Right lung (tissue), 5 donors: Measurements from ENCODE around the gene CADPS2. TPM values are rescaled to one million over a fixed set of nuclear protein-coding genes. Genes with fewer than 3 reads are reported as not detected.

ENCODE experiments used
- DNase-seq, 2 donors: peaks; one replicate each; pipeline ENCODE4 v3.0.0-alpha.2; 2013
- polyA plus RNA-seq, 5 donors: library from polyadenylated mRNA; unstranded; fragments of 120-200 nt; gene quantifications; one replicate each; pipeline versions ENCODE4 v1.2.1 to v1.2.3, GENCODE V29; 2013; ENCODE audit warnings: inconsistent platforms in 1 of 5, low replicate concordance in 1 of 5; ENCODE audit not compliant: insufficient read length in 5 of 5, insufficient read depth in 1 of 5

CADPS2 gene
- polyA plus RNA-seq, 5 donors = 53.5 to 79.9 (median 73.9) TPM

DNA sequence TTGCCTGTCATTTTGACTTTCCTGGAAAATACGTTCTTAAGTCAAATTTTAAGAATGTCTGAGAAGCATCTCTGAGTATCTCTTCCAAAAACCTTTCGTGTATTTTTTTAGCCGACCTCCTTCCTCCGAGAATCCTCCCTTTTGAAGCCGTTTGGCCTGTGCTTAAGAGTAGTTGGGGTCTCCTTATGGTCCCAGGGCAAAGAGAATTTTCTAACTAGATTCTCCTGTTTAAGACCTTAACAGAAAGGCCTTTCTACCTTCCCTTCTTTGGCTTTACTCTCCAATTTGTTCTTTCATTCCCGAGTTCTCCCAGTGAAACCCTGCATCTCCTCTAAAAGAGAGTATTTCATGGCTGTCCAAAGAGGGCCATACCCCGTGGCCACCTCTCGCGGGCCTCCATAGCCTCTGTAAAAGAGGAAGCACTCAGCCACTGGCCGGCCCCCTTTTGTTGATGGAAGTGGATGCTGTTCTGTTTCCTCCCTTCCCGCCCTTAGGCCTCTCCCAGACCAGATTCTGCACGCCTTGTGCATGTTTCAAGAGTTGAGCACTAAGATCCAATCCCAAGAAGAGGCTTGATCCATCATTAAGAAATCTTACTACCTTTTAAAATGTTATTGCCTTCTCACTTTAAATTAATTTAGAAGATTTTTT, 575.1 kb downstream of the CADPS2 start:
- no peak for DNase-seq

DNA sequence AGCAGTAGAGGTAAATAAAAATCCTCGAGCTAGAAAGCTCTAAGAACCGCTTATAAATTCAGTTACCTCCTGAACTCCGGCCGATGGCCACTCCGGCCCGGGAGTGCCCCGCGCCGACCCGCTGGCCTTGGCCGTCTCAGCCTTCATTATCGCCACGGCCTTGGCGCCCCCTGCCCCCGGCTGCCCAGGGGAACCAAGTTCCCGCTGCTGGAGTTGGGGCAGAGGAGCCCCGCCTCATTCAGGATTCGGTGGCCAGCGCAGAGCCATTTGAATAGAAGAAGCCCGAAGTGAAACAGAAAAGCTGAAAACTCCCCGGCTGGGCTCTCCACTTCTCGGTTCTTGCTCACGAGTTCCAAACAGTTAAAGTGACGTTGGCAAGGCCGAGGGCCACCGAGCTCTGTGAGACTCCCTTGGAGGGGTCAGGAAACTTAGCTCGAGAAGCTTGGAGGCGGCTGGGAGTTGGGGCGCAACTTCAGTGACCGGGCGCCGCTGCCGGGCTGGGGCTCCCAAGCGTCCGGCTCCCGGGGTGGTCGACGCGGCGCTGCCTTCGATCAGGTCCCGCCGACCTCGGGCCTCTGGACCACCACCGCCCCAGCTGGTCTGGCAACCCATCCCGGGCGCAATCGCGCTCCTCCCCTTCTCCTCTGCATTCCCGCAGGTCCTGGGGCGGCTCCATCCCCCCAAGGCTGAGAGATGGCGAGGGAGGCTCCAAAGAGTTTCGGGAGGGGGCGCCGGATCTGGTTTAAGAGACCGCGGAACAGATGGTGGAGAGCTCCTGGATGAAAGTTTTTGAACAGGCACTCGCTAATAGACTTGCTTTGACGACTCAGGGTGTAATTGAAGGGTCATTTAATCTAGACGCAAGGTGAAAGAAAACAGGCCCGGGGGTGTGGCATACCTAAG, 575.9 kb downstream of the CADPS2 start:
- no peak for DNase-seq

DNA sequence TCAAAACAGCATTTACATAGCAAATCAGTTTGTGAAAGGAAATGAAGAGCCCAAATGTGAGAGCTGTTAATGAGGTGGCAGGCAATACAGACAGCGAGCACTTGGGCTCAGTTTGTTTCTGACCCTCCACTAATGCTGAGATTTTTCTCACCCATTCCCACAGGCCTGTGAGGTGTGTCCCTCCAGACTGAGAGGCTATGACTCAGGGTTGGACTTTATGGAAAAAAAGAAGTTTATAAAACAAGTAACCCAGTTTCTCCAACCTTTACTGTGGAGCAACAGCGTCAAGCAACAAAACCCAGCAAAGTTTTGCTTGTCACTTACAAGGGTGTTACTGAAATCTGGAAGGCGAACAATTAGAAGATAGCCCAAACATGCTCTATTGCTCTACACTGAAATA, 576.8 kb downstream of the CADPS2 start:
- DNase-seq = no peak

DNA sequence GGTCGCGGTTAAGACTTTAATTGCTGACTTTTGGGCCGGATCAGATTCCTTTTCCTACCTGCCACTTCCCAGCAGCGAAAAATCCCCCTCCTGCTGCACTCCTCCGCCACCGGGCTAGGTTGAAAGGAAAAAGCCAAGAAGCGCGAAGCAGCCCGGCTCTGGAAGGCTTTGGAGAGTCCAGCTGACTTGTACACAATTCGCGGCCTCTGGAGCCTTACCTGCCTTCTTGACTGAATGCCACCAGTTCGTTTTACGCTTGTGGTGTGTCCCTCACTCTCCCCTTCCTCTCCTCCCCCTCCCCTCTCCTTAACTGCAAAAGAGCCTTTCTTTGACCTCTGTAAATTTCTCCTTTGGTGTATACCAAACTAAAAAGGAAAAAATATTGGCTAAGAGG, 579.0 kb downstream of the CADPS2 start:
- no peak for DNase-seq

DNA sequence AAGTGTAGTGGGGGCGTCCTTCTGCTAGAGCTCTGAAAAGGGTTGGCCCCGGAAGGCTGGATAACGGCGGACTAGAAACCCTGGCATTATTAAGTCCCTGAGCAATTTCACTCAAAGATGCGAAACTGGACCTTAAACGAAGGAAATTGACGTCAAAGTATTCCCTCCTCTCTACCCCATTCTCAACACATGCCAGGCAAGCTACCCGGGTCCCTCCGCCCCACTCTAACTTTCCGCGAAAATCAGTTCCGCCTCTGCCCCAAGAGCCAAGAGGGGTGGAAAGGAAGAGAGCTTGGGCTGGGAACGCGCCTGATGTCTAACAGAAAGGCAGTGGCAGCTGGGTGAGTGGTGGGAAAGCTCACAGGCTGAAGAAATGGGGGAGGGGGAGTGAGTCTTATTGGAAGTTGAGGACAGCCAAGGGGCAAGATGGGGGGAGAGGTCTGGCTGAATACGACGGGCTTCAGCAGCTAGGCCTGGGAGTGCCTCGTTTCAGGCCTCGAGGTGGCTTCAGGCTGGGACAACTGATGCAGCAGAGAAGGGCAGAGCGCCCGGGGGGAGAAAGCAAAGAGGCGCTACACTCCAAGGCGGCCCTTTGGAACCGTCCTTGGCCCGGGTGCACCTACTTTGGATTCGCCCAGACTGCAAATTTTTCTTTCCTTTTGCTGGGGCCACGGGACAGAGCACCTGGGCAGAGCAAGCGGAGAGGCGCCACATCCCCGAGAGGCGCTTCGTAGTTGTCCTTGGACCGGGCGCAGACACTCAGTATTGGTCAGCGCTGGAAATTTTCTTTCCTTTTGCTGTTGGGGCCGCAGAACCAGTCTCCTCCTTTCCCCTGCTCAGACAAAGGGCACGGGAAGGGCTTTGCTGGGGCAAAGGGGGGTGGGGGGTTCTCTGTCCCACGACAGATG, 579.7 kb downstream of the CADPS2 start:
- no peak for DNase-seq

DNA sequence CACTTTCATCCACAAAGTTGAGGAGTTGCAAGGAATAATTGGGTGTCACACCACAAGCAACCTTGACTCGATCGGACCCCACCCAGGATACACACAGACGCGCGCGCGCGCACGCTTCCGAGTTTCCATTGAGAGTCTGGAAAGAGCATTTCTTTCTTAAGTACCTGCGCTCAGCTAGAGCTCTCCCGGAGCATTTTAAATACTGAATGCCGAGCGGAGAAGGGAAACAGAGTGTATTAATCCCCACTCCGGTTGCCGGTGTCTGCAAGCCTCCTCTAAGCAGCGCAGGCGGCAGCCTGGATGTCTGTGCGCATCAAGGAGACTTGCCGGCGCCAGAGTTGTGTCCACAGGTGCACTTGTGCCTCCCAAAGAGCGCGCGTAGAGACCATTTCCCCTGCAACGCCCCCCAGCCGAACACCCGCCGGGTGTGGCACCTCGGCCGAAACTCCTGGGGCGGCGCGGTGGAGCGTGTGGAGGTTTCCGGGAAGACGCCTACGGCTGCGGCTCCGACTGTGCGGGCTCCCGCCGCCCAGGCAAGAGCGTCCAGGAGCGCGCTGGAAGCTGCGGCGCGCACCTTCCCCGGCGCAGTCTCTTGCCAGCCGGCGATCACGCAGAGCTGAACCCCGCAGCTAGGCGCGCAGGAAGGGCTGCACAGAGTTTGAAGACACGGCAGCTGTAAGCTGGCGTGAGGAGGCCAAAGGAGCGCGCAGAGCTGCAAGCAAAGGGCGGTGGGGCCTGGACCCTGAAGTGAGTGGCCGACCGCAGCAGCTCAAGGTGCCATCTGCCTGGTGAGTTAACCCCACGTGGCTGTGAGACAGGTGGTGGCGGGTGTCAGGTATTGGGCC, 580.6 kb downstream of the CADPS2 start:
- no peak for DNase-seq

DNA sequence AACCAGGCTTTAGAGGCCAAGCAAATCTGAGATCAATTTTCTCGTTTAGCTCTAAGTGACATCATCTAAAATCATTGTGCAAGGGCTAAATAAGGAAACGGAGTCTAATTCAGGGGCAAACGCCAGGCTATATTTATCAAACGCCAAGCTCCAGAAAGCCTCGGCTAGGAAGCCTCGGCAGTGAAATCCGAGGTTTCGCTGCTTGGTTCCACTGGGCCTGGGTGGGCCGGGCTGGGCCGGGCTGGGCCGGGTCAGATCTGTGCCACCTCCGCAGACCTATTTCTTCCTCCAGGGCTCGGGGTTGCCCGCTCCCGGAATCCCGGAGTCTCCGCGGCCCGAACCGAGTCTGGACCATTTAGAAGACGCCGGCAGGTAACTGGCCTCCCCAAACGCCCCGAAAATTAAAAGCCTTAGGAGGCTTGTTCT, 581.3 kb downstream of the CADPS2 start:
- no peak for DNase-seq

DNA sequence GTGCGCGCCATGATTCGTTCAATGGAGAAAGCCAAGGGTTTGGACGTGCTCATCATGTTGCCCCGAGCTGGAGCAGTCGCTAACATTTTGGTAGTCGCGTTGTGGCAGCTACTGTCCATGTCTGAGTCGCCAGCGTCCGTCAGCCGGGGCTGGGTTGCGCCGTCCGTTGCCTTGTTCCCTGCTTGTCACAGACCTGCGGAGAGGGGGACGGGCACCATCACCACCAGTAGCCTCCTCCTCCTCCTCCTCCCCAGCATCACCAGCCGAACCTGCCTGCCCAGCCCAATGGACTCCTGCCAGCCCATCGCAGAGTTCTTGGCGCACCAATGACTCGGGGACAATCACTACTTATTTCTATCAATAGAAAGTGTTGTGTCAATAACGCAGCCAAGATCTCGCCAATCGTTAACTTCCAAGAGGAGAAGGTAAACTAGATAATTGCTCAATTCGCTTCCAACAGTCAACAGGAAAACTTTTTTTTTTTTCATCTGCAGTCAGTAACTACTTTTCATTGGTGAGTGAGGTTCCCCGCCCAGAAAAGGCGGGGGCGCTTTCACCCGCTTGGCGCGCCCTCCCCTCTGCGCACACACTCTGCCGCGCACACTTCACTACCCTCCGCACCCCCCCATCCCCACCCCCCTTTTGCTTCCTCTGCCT, 581.8 kb downstream of the CADPS2 start, which contains the start of gene FEZF1:
Gene FEZF1 (minus strand): TSS at position 432 of the 657 bp plus-strand sequence. CDS start 313 bp downstream, at position 119.
- no peak for DNase-seq

DNA sequence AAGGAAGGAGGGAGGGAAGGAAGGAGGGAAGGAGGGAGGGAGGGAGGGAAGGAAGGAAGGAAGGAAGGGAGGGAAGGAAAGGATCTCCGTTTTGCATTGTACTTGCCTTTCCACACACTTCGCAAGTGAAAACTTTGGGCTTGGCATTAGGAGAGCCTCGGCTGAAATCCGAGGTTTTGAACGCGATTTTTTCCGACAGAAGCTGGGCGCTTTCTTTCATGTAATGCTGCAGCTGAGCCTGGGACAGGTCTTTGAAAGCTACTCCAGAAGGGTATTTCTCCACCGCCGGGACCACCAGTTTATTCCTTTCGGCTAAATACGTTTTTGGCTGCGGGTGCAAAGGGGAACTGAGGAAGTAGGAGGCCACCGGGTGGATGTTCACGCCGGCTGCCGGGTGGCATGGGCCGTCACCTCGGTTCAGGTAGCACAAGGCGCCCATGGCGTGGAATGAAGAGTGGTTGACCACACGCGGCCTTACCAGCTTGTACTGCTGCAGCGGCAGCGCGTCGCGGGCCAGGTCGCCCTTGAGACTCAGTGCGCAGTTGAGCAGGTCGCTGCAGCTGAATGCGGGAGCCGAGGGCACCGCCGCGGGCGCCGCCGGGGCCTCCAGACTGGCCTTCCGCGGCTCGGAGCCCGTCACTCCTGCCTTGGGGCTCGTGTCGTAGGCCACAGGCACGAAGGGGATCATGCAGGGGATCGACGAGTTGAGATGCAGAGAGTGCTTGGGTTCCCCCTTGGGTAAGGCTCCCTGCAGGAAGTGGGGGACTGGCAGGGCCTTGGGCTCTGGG, 582.5 kb downstream of the CADPS2 start:
- no peak for DNase-seq

DNA sequence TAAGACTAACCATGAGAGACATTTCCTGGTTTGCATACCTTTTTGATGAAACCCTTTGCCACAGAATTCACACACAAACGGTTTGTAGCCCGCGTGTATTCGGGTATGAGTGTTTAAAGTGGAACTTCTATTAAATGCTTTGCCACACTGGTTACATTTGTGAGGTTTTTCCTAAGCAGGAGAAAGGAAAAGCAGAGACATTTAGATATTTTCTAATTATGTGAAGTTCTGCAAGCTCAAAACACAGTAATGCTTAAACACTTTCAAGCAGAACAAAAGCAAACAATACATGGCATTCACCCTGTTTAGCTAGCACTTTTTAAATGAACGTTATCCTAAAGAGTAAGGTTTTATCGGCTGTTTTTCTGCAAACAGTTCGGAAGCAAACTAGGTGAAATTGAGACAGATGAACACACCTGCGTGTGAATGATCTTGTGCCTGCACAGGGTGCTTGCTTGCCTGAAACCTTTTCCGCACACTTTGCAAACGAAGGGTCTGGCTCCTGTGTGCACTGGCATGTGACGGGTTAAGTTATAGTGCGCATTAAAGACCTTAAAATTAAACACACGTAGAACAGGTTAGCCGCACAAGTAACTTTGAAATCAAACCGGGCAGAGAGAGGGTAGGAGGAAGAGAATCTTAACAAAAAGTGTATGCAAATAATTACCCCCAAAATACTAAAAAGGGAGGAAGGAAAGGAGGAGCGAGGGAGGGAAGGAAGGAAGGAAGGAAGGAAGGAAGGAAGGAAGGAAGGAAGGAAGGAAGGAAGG, 583.3 kb downstream of the CADPS2 start:
- DNase-seq = no peak

DNA sequence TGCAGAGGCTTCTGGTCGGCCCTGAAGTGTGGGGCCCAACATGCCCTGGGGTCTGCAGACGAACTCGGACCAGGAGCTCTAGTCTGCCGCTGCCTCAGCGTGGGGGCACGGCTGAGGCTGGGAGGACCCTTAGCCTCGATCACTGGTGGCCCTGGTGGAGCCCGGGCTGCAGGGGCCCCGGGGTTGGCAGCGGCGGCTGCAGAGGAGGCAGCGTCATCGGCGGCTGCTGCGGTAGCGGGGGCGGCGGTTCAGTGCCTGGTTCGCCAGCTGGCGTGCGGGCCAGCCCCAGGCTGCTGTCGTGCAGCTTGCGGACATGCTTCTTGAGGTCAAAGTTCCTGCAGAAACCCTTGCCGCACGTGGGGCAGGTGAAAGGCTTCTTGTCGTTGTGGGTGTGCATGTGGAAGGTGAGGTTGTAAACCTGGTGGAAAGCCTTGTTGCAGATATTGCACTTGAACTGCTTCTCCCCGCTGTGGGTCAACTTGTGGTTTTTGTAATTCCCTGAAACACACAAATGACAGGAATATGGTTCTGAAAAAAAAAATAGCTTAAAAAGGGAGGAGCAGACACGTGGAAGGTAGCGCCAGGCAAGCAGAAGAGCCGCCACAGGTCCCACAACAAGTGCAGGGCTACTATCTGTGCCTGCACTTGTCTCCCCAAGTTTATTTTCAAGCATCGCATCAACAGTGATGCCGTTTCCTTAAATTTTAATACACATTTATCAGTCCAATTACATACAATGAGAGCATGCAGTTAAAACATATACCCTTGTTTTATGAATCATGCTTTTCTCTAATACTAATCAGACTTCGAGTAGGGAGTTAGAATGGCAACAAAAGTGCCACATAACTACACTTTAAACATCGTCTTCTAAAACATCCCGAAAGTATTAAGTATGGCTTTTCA, 584.2 kb downstream of the CADPS2 start:
- DNase-seq = no peak

DNA sequence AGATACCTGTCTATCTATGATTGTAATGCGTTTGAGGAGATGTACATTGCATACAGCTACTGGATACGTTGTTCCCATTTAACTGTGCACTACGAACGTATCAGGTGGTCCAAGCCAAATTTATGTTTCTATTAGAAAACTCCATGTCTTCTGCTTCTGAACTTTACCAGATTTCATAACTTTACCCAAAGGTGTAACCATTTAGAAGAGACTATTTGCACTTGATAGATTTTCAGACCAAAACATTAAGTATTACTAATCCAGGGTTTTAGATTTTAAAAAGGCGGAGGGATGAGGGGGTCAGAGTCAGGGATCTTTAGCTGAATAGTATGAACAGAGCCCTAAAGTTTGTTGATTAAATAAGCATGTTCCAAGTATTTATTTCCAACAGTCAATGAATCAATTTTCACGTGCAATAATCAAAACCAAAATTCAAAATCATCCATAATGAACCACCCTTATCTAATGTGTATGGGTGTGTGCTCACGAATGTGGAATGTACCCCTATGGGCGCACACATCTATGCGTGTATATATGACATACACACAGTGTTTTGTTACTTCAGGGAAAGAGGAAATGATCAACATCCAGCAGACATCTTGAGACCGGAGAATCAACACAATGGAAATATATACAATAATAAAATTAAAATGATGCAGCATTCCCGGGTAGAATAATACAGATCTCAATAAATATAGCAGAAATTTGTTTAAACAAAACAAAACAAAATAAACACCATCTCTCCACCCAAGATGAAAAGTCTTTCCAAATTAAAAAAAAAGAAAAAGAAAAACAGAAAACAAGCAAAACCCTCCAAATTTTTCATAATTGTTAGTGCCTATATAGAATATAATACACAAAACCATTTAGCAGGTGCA, 585.1 kb downstream of the CADPS2 start:
- DNase-seq = no peak

DNA sequence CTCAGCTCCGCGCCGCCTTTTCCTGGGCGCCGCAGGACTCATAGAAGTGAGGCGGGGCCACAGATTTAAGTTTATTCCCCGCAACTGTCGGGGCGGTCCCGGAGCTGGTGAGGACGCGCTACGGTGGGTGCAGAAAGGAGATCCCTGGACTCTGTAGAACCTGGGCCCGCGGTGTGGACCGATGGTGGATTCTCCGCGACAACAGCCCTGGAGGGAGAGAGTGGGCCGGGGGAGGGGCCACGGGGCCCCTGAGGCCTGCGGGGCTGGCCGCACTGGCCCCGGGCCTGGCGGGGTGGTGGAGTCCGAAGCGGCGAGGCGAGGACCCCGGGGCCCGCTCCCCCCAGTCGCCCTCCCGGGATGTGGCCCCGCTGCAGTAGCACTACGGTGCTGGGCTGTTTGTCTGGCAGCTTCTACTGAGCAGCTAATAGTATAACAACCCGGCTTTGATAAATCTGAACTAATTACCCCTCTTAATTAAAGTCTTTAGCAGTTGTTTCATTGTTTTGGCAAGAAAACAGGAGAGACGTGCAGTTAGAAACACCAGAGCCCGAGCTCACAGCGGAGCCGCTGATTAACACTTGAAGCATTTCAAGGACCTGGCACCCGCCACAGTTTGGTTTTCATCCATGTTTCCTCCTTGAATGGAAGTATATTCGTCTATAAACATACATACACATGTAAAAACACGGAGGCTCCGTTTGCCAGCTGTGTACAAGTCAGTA, 585.9 kb downstream of the CADPS2 start:
- DNase-seq = no peak

DNA sequence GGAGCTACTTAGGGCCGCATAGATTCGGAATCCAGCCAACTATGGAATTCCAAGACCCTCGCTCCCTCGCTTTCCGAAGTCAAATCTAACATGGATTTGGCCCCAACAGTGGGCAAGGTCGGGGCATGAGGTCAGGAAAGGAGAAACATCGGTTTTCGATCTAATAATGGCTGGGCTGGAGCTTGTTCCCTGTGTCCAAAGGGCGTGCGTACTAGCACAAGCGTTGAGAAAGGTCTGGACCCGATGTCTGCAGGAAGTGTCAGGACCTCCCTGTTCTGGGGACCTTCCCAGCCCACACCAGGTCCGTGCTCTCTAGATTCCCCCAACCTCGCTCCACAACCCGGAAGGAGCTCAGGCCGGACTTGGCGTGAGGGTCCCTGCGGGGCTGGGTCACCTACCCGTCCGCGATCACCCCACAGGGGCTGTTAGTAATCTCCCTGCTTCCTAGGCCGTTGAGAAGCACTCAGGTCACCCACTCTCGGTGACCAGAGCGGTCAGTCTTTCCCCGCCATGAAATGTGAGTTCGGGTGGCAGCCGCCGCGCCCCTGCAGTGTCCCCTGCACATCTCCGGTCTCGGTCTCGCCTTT, 586.5 kb downstream of the CADPS2 start:
- no peak for DNase-seq

DNA sequence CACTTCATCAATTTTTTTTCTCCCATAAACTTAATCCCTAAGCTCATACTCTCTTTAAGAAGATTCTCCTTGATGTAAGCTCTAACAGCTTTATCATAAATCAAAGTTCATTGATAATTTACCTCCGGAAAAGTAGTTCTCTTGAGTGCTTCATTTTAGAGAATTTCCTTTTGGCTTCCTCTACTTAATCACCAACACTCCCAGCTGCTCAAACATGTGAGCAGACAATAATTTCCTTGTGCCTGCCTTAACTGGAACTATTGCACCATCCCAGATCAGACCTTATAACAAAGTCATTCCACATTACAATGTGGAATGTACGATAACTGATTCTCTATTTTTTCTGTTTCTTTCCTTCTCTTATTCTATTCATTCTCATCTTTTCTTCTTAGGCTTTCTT, 587.6 kb downstream of the CADPS2 start:
- DNase-seq = no peak

DNA sequence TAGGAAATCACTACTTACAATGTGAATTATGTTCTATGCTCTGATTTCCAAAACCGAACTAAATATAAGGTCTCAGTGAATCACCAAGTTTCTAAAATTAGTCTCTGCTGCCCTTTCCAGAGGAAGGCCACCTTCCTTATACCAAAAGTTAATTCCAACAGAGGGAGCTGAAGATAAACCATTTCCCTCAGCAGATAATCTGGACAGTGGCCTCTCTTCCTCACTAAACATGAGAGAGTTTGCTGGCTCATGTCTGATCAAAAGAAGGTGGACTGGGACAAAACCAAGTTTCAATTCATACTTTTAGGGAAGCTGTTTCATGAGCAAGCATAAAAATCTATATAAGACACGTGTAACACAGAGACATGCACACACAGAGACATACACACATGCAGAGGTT, 588.1 kb downstream of the CADPS2 start:
- no peak for DNase-seq
